Activated naive CD4-positive, alpha-beta T cell treated with anti-CD3 and anti-CD28 coated beads, Interleukin-2, amount 50 U/mL, for 16 hours (primary cell): ENCODE data around the gene RGSL1.

ENCODE experiments used
- DNase-seq: peaks from one replicate; pipeline ENCODE4 v3.0.0-alpha.2; 2020

RGSL1 gene

GRCh38 chr1:182555493-182555892, 105.5 kb downstream of the RGSL1 start:
- no peak for DNase-seq

GRCh38 chr1:182556279-182556678, 106.3 kb downstream of the RGSL1 start:
- no peak for DNase-seq

DNA sequence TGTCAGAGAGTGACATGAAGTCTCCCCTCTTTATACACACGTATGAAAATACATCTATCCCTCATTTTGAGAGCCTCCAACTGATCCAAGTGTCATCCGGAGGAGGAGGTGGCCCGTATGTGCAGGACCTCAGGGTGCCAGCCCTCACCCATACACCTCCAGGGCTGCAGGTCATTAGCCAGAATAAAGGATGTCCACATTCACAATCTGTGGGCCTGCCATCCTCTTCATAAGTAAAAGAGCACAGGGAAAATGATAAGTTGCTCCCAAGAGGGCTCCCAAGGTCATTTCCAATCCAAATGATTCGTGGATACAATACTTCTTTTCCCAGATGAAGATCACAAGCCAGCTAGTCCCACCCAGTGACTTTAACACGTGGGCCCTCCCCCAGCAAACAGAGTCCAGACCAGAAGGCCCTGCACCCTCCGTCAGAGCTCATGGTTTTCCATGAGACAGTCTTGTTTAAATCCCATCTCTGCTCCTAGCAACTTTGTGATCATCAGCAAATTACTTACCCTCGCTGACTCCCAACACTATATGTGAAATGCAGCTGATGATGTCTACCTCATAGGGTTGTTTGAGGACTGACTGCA, 110.5 kb downstream of the RGSL1 start:
- DNase-seq: no peak

DNA sequence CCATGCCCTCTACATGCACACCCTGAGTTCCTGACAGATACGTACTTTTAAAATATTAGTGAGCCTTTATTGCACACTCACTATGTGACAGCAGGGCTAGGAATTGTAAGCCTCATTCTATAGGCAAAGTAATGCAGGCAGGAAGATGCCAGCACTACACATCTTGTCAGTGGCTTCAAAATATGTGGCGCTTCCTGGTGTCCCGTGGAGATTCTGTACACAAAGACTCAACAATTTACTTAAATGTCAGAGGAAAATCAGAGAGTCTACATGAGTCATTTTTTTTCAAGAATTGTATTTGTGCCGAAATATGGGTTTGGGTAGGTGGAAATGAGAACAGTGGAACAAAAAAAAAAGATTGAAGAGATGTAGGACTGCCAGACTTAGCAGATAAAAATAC, 111.5 kb downstream of the RGSL1 start:
- DNase-seq: no peak

DNA sequence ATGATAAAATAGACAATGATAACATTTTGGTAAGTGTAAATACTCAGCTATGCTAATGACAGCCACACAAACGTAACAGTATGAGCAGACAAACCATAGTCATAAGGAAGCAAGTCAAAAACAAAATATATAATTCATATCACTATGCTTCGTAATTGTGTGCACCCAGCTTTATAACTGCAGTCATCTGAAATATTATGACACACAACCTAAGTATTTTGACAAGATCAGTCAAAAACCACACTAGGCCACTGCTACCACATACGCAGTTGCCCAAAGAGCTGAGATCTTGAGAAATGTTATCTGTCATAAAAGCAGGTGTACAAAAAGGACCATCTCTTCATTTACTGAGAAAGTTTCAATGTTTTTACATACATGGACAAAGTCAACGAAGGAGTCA, 113.1 kb downstream of the RGSL1 start:
- no peak for DNase-seq

DNA sequence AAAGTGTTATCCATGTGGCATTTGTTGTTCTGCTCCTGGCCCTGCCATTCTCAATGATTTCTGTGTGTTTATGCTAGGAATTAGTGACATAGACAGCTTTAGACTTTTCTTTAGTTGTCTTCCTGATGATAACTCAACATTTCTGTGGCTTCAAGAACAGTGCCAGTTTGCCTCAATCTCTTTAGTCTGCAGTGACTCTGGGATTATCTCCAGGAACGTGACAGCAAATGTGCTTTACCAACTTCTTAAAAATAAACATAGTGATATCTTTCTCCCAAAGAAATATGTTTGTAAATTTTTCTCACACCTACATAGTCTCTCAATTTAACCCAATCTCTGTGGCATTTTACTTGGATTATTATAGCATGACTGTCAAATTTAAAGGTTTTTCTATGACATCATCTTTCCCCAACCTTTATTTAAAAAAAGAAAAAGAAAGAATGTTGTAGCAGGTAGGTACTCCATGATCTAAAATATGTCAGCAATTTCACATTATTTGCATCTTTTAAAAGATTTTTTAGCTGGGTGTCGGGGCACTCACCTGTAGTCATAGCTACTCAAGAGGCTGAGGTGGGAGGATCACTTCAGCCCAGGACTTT, 114.6 kb downstream of the RGSL1 start:
- DNase-seq: no peak

DNA sequence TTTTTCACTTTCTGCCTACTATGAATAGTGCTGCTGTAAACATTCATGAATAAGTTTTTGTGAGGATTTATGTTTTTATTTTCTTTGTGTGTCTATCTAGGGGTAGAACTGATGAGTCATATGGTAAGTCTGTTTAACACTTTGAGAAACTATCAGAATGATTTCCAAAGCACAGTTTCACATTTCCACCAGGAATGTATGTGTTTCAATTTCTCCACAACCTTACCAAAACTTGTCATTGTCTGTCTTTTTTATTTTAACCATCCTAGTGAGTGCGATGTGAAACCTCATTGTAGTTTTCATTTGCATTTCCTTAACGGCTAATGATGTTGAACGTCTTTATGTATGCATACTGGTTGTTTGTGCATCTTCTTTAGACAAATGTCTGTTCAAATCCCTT, 115.6 kb downstream of the RGSL1 start:
- DNase-seq: no peak

- DNase-seq: no peak
Measured at GRCh38 chr1:182567629-182568028, 117.7 kb downstream of the RGSL1 start.

DNA sequence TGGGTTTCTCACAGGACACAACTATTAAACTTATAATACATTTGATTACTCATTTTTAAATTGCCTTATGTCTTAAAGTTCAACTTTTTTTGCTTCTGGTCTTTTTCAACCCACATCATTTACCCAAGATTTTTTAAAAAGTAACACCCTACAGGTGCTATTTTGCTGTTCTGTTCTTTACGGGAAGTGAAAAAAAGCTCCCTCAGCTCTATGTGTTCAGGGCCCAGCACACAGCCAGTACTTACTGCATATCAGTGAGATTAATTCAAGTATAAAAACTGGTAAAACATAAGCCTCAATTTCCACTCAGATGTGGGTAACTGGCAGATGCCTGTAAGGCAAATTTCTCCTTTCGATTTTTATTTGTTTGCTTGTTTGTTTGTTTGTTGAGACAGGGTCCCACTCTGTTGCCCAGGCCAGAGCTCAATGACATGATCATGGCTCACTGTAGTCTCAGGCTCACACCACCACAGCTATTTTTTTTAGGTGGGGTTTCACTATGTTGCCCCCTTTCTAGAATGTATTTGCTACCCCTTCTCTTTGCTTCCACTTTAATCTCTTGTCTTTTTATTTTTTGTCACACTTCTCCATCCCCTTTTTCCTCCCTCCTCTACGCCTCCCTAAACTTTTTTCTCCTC, 118.8 kb downstream of the RGSL1 start:
- DNase-seq: no peak

DNA sequence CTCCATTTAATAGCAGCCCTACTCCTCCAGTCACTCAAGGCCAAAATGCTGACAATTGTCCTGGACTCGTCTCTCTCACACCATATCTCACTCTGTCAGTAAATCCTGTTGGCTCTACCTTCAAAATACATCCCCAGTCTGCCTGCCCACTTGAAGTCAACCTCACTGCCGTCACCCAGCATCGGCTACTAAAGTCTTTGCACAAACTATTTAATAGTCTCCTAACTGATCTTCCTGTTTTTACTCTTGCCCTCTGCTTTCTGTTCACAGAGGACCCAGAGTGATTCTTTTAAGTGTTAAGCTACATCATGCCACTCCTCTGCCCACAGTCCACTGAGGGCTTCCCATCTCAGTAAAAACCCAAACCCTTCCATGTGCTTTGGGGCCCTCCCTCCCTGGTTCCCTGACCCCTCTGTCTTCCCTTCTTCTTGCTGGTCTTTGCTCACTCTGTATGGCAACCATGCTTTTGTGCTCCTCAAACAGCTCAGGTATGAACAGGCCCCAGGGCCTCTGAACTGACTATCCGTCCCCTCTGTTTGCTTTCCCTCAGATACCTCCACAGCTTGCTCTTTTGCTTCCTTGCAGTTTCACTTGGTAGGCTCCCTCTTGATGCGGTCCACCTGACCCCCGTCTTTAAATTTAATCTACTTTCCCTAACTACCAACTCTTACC, 120.1 kb downstream of the RGSL1 start:
- no peak for DNase-seq

DNA sequence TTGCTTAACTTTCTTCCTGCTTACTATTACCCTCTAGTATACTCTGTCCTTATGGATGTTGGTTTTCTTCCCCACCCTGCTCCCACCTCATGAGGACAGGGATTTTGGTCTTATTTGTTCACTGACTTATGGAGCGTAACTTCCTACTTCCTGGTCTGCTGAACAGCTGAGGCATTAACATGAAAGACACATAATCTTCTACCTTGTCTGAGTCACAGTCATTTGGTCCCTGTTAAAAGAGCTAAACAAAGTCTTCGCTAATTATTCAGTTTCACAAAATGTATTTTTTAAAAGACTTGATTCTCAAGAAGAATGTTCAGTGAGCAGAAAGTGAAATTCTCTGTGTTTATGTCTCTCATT, 120.6 kb downstream of the RGSL1 start:
- no peak for DNase-seq

DNA sequence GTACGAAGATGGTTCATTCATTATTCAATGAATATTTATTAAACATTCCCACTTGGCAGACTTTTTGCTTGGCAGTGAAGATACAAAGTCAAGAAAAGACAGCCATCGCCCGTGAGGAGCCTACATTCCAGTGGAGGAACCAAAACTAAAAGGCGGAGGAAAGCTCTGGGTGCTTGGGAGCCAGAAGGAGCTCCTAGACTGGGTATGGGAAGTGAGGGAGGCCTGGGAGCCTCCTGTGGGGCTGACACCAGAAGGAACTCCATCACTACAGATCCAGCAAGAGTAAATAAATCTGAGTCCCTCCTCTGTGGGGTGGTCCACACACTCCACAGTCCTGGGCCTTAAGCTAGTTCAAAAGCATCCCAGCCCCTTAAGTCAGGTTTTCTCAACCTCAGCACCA, 124.2 kb downstream of the RGSL1 start:
- DNase-seq: no peak

GRCh38 chr1:182575540-182576149, 125.7 kb downstream of the RGSL1 start:
- DNase-seq: no peak

DNA sequence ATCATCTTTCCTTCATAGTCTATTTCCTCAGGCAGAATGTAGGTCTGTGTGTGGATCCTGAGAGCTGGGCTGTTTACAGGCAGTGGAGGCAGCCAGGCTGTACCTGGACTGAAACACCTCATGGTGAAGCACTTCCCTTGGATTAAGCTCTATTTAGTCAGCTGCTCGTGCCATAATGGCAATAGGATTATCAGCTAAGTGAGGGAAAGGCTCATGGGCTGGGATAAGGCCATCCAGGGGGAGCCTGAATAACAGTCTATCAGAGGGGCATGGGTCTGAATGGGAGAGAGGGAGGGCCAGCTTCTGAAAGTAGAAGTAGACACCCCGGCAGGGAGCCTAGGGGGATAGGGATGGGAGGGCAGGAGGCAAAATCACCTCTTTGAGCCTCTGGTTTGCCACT, 130.8 kb downstream of the RGSL1 start:
- no peak for DNase-seq

- DNase-seq: no peak
Measured at GRCh38 chr1:182584746-182585145, 134.8 kb downstream of the RGSL1 start.

GRCh38 chr1:182586380-182586779, 136.4 kb downstream of the RGSL1 start:
- no peak for DNase-seq

DNA sequence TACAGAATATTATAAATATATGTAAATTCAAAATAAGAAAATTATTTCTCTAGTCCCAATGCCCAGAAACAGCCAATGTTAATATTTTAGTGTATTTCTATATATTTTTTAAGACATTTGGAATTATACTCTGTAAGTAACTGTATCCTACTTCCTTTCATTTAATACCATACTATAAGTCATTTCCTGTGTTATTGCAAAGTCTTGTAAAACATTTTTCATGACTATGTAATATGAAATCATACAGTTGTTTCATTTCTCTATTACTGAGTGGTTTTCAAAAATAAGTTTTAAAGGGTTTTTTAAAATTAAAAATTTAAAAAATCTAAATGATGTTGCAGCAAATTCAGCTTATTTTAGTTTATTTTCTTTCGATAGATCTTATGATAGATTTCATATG, 137.1 kb downstream of the RGSL1 start:
- DNase-seq: no peak

DNA sequence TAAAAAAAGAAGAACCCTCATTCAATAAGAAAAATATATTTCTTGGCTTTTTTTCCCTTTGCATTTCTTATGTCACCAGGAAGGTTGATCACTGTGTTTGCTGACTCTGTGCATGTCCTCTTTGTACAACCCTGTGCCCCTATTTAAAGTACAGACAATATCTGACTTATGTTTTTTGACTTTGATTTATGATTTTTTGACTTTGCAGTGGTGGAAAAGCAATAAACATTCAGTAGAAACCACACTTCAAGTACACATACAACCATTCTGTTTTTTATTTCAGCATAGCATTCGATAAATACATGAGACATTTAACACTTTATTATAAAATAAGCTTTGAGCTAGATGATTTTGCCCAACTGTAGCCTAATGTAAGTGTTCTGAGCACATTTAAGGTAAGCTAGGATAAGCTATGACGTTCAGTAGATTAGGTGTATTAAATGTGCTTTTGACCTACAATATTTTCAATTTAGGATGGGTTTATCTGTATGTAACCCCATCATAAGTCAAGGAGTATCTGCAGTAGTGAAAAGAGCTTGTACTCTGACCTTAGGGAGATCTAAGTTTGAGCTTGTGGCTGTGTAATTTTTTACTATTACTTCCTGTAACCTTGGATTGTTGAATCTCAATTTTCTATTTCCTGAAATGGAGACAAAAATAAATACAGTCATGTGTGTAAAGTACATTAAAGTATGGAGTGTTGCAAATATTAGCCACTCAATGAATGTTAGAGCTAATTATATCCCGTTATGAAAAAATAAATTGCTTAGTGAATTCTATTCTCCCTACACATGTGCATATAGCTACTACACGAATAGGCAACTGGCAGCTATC, 137.9 kb downstream of the RGSL1 start:
- DNase-seq: no peak

DNA sequence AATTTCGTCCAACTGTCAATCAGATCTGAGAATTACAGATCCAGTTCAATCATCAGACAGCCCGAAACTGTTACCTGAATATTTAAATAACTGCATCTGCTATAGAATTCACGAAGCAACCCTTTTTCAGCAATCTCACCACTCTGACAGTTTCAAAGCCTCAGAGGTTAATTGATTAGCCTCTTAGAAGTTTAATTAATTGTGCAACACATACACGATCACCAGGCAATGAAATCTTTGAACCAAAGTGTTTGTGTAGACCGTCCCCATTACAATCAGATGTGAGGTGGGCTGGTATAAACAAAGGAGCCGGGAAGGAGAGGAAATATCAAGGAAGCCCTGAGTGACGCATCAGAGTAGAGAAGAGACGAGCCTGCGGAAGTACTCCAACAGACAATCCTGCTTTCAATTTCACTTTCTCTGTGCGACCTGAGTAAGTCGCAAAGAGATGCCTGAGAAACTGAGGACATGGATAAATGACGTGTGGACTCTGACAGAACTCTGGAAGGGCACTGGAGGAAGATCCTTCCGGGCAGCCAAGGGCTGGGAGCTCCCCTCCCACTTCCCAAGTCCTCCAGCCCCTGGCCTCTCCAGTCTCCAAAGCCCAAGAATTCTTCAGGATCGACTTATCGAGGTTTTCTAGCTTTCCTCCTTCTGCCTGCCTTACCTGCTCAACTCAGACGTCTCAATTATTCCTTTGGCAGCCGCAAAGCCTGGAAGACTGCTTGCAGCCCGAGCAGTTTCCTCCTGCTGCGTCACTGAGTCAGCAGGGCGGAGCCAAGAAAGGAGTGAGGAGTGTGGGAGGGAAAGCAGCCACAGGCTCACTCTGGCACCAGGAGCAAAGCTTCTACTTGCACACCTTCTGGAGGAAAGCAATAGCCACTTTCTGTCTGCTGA, 138.8 kb downstream of the RGSL1 start, which contains the start of gene RNASEL:
Gene RNASEL (minus strand): TSS at position 757 of the 897 bp plus-strand sequence. CDS start 2,450 bp downstream, outside the sequence.
- peak; percentile 57 for DNase-seq

DNA sequence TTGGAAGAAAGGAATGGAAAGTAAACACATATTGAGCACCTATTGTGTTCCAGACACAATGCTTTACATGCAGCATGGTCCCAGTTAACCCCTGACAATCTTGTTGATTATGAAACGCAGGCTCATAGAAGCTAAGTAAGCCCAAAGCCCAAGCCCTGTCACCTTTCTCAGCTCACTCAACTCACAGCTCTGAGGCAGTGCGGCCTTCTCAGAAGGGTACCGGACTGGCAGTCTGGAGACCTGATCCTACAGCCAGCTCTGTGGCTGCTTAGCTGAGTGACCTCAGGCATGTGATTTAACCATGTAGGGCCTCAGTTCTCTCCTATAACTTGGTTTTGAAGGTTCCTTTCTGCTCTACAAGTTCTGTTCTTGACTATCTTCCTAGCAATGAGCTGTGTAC, 139.6 kb downstream of the RGSL1 start:
- DNase-seq: no peak

GRCh38 chr1:182589931-182590330, 140.0 kb downstream of the RGSL1 start:
- no peak for DNase-seq
